Ishikawa (cell line): ENCODE data around the gene ELMO1.

ENCODE experiments used
- CEBPB ChIP-seq: IDR thresholded peaks from 2 replicates; pipeline ENCODE4 v1.6.1; 2012
- EGR1 ChIP-seq: IDR thresholded peaks from 2 replicates; pipeline ENCODE4 v1.6.1; 2012
- EP300 ChIP-seq: IDR thresholded peaks from 2 replicates; pipeline ENCODE4 v1.6.1; 2012; ENCODE audit warnings: borderline replicate concordance
- FOXM1 ChIP-seq: IDR thresholded peaks from 2 replicates; pipeline ENCODE4 v1.6.1; 2012; ENCODE audit warnings: low read depth, borderline replicate concordance
- MAX ChIP-seq: IDR thresholded peaks from 2 replicates; pipeline ENCODE4 v1.6.1; 2012
- RAD21 ChIP-seq: IDR thresholded peaks from 2 replicates; pipeline ENCODE4 v1.6.1; 2012; ENCODE audit warnings: low read depth
- REST ChIP-seq: IDR thresholded peaks from 2 replicates; pipeline ENCODE4 v1.6.1; 2012; ENCODE audit warnings: low read depth, mild to moderate bottlenecking
- TCF12 ChIP-seq: IDR thresholded peaks from 2 replicates; pipeline ENCODE4 v1.6.1; 2012; ENCODE audit warnings: low read depth
- TEAD4 ChIP-seq: IDR thresholded peaks from 2 replicates; pipeline ENCODE4 v1.6.1; 2012
- YY1 ChIP-seq: IDR thresholded peaks from 2 replicates; pipeline ENCODE4 v1.6.1; 2012; ENCODE audit warnings: low read depth

- TF ChIP-seq TEAD4 (no peak), FOXM1 (no peak), EGR1 (no peak), TCF12 (no peak), CEBPB (no peak), REST (no peak), YY1 (no peak), EP300 (no peak), MAX (no peak), RAD21 (no peak)
These were observed 31.6 kb downstream of the ELMO1 start for GRCh38 chr7:37417107-37417474.
